OCI-LY7 (cell line): ENCODE results near the gene CCDC74A. TPM values are rescaled to one million over a fixed set of nuclear protein-coding genes. Genes with fewer than 3 reads are reported as not detected.
"Not testable (repeated sequence)": the region's sequence is repeated elsewhere in the genome, so short reads cannot be mapped to it uniquely, and the experiment has no call there.

Source experiments
- BruUV-seq: library from RNA; stranded (reverse); fragments of 400-500 nt; replicated peaks from 2 replicates; lab custom pipeline; 2021; lab: Mats Ljungman, UMichigan
- CTCF ChIA-PET: fragments of 300-600 bp; sonication (Branson Sonifier 250); formaldehyde crosslinking; loops from one replicate; lab custom pipeline; 2022; ENCODE audit warnings: antibody characterized with exemption; ENCODE audit not compliant: unreplicated experiment; lab: Charles Lee
- POLR2A ChIA-PET: fragments of 300-600 bp; sonication (Branson Sonifier 250); formaldehyde crosslinking; loops from one replicate; lab custom pipeline; 2022; ENCODE audit warnings: antibody characterized with exemption; lab: Charles Lee
- DNase-seq: peaks from one replicate; pipeline ENCODE4 v3.0.0-alpha.2; 2015; ENCODE audit warnings: low spot score
- H2AFZ ChIP-seq: fragments of 200-600 bp; sonication (generic), shearing (Covaris generic); 2 replicates; pipeline ENCODE4 v1.6.1; 2014; ENCODE audit warnings: mild to moderate bottlenecking, antibody characterized with exemption, low read length, moderate library complexity
- H3K27ac ChIP-seq: fragments of 200-600 bp; sonication (generic); 2 replicates; pipeline ENCODE4 v1.5.1; 2014; ENCODE audit warnings: mixed run types, low read depth, mild to moderate bottlenecking, moderate library complexity, low read length, inconsistent platforms; ENCODE audit not compliant: poor library complexity, severe bottlenecking
- H3K36me3 ChIP-seq: fragments of 200-600 bp; sonication (generic); 2 replicates; pipeline ENCODE4 v1.6.1; 2014; ENCODE audit warnings: mild to moderate bottlenecking, antibody characterized with exemption, low read length, moderate library complexity, mixed read lengths; ENCODE audit not compliant: insufficient read depth
- H3K4me1 ChIP-seq: fragments of 200-600 bp; sonication (generic); 2 replicates; pipeline ENCODE4 v1.5.1; 2014; ENCODE audit warnings: mild to moderate bottlenecking, low read length; ENCODE audit not compliant: insufficient read depth, poor library complexity, severe bottlenecking
- H3K4me2 ChIP-seq: fragments of 200-600 bp; sonication (generic); 2 replicates; pipeline ENCODE4 v1.6.1; 2014; ENCODE audit warnings: mild to moderate bottlenecking, low read length
- H3K4me3 ChIP-seq: fragments of 200-600 bp; sonication (generic); 2 replicates; pipeline ENCODE4 v1.5.1; 2014; ENCODE audit warnings: mild to moderate bottlenecking, low read depth, low read length; ENCODE audit not compliant: poor library complexity, severe bottlenecking
- H3K79me2 ChIP-seq: fragments of 200-600 bp; sonication (generic); 2 replicates; pipeline ENCODE4 v1.6.1; 2016; ENCODE audit warnings: low read depth, mild to moderate bottlenecking, low read length, moderate library complexity, mixed read lengths; ENCODE audit not compliant: insufficient read depth
- H3K9me2 ChIP-seq: fragments of 200-600 bp; sonication (generic); 2 replicates; pipeline ENCODE4 v1.6.1; 2016; ENCODE audit warnings: mild to moderate bottlenecking, low read length, mixed read lengths; ENCODE audit not compliant: insufficient read depth
- H3K9me3 ChIP-seq: fragments of 200-600 bp; sonication (generic); 2 replicates; pipeline ENCODE4 v1.6.1; 2014; ENCODE audit warnings: mild to moderate bottlenecking, mixed run types, low read length, mixed read lengths
- H4K20me1 ChIP-seq: fragments of 200-600 bp; sonication (generic); 2 replicates; pipeline ENCODE4 v1.6.1; 2014; ENCODE audit warnings: mild to moderate bottlenecking, antibody characterized with exemption, low read length, moderate library complexity, mixed read lengths; ENCODE audit not compliant: insufficient read depth
- EZH2phosphoT487 ChIP-seq: fragments of 200-600 bp; sonication (generic); IDR thresholded peaks from 2 replicates; pipeline ENCODE4 v1.6.1; 2018; ENCODE audit warnings: low read depth, borderline replicate concordance, mild to moderate bottlenecking, mixed run types, antibody characterized with exemption, low read length, moderate library complexity, mixed read lengths
- intact Hi-C: fragments of 100-400 bp; cut with micrococcal nuclease; formaldehyde crosslinking; loops from one replicate; pipeline ENCODE4 v1.10.0; 2022; ENCODE audit not compliant: unreplicated experiment
- total RNA-seq, 2 experiments: library from RNA; depleted of rRNA in 1 of 2; stranded (reverse); fragments of >200 nt in 1 of 2; shearing (Covaris generic) in 1 of 2; gene quantifications; 2 replicates each; pipeline ENCODE4 v1.2.3, GENCODE V29; 2014 to 2022
- TF ChIP-seq, protein P1 (sequence below): fragments of 200-600 bp; sonication (generic); conservative IDR thresholded peaks from 2 replicates; pipeline ENCODE4 v1.5.1; 2014; ENCODE audit warnings: mild to moderate bottlenecking, antibody characterized with exemption, low read length, moderate library complexity, mixed read lengths

CCDC74A gene
- total RNA-seq, 2 experiments from 2014 or later = 27.1 to 57.4 TPM

GRCh38 chr2:131542438-131543384, 15.0 kb downstream of the CCDC74A start:
- Histone ChIP-seq H4K20me1 (no peaks in the 10 kb centered on the region), H3K9me2 (no peaks in the 10 kb centered on the region), H3K27ac (no peak overlapping the region), H3K4me2 (no peak overlapping the region), H3K9me3 (no peaks in the 10 kb centered on the region), H3K4me1 (no peaks in the 10 kb centered on the region), H3K4me3 (no peak overlapping the region), H3K79me2 (no peaks in the 10 kb centered on the region), H3K36me3 (no peaks in the 10 kb centered on the region), H2AFZ (no peak overlapping the region)
- ChIA-PET POLR2A (no interaction called here), CTCF (no interaction called here)
- intact Hi-C loops = no loop called here
- DNase-seq = no peak
- TF ChIP-seq, protein P1, sequence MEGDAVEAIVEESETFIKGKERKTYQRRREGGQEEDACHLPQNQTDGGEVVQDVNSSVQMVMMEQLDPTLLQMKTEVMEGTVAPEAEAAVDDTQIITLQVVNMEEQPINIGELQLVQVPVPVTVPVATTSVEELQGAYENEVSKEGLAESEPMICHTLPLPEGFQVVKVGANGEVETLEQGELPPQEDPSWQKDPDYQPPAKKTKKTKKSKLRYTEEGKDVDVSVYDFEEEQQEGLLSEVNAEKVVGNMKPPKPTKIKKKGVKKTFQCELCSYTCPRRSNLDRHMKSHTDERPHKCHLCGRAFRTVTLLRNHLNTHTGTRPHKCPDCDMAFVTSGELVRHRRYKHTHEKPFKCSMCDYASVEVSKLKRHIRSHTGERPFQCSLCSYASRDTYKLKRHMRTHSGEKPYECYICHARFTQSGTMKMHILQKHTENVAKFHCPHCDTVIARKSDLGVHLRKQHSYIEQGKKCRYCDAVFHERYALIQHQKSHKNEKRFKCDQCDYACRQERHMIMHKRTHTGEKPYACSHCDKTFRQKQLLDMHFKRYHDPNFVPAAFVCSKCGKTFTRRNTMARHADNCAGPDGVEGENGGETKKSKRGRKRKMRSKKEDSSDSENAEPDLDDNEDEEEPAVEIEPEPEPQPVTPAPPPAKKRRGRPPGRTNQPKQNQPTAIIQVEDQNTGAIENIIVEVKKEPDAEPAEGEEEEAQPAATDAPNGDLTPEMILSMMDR = no peak
- no peak for TF ChIP-seq EZH2phosphoT487
- BruUV-seq = no TSS peak

- no peaks in the 10 kb centered on the region for H3K79me2 ChIP-seq
- ChIA-PET POLR2A (no interaction called here), CTCF (no interaction called here)
- H4K20me1 ChIP-seq = no peaks in the 10 kb centered on the region
- H3K4me3 ChIP-seq = no peak overlapping the region
- H3K27ac ChIP-seq = no peak overlapping the region
- H3K4me1 ChIP-seq = no peaks in the 10 kb centered on the region
- no TSS peak for BruUV-seq
- no peak overlapping the region for H2AFZ ChIP-seq
- H3K4me2 ChIP-seq = no peak overlapping the region
- no peaks in the 10 kb centered on the region for H3K36me3 ChIP-seq
- intact Hi-C loops = no loop called here
- no peak for DNase-seq
- H3K9me3 ChIP-seq = no peaks in the 10 kb centered on the region
- TF ChIP-seq EZH2phosphoT487 = no peak
- TF ChIP-seq, protein P1 = no peak
- H3K9me2 ChIP-seq = no peaks in the 10 kb centered on the region
These were observed 15.8 kb downstream of the CCDC74A start for GRCh38 chr2:131543385-131543891.

DNA sequence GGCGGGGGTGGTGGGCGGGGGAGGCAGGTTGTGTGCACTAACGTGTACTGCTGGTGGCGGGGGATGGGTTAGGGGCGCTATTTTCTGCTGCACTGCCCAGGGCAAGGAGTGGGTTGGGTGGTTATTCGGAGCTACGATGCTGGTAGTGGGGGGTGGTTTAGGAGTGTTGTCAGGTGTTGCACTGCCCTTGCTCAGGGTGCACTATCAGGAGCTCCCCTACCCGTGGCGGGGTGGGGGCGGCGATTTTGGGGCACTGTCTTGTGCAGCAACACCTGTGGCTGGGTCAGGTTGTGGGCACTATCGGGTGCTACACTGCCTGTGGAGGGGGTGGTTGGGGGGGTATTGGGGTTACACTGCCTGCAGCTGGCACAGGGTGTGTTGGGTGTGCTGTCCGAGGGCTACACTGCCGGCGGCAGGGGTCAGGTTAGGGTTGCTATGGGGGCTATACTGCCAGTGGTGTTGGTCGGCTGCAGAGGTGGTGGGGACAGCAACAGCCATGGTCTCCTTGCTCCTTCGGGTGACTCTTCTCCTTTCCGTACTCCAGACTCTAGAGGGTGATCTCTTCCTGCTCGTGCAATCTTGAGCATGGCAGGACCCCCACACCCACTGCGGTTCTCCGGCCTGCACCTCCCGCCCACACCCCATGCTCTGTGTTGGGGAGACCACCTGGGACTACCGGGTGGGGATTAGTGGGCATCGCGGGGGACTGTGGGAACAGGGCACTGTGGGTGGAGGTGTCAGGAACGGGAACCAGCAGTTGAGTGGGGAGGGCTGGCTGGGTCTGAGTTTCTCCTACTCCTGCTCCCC, 16.5 kb downstream of the CCDC74A start:
- POLR2A ChIA-PET, BruUV-seq, H3K4me3 ChIP-seq, H2AFZ ChIP-seq, DNase-seq, H3K36me3 ChIP-seq, CTCF ChIA-PET, intact Hi-C loops, H3K4me2 ChIP-seq, H3K9me3 ChIP-seq, H3K79me2 ChIP-seq, H3K27ac ChIP-seq, H3K4me1 ChIP-seq, H3K9me2 ChIP-seq, H4K20me1 ChIP-seq: not testable (repeated sequence)

DNA sequence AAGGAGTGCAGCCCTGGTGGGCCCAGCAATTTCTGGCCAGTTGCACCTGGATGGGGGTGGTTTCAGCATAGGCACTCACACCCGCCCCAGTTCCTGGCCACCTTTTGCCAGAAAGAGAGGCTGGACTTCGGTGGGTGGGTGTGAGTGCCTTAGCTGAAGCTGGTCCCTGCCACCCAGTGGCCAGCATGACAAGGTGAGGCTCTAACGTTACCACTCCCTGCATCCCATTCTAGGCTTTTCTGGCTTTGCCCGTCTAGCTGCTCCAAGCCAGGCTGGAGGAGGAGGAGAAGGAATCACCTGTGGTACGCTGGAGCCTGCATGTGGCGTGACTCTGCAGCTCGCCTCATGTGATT, 17.1 kb downstream of the CCDC74A start:
- BruUV-seq, H3K4me3 ChIP-seq, POLR2A ChIA-PET, H3K79me2 ChIP-seq, intact Hi-C loops, H3K9me2 ChIP-seq, DNase-seq, H3K4me1 ChIP-seq, H3K36me3 ChIP-seq, CTCF ChIA-PET, H3K27ac ChIP-seq, H2AFZ ChIP-seq, H4K20me1 ChIP-seq, H3K4me2 ChIP-seq, H3K9me3 ChIP-seq: not testable (repeated sequence)
